ENCODE measurements around the gene PJA2.
"Not testable (repeated sequence)": the region's sequence is repeated elsewhere in the genome, so short reads cannot be mapped to it uniquely, and the experiment has no call there.

DNA sequence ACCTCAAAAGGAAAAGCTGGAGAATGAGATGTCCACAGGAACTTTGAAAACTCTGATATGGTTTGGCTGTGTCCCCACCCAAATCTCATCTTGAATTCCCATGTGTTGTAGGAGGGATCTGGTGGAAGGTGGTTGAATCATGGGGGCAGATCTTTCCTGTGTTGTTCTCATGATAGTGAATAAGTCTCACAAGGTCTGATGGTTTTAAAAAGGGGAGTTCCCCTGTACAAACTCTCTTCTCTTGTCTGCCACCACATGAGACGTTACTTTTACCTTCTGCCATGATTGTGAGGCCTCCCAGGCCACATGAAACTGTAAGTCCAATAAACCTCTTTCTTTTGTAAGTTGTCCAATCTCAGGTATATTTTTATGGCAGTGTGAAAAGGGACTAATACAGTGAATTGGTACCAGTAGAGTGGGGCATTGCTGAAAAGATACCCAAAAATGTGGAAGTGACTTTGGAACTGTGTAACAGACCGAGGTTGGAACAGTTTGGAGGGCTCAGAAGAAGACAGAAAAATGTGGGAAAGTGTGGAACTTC is 4.2 kb upstream of the PJA2 start:
- TF ChIP-seq, protein P1, sequence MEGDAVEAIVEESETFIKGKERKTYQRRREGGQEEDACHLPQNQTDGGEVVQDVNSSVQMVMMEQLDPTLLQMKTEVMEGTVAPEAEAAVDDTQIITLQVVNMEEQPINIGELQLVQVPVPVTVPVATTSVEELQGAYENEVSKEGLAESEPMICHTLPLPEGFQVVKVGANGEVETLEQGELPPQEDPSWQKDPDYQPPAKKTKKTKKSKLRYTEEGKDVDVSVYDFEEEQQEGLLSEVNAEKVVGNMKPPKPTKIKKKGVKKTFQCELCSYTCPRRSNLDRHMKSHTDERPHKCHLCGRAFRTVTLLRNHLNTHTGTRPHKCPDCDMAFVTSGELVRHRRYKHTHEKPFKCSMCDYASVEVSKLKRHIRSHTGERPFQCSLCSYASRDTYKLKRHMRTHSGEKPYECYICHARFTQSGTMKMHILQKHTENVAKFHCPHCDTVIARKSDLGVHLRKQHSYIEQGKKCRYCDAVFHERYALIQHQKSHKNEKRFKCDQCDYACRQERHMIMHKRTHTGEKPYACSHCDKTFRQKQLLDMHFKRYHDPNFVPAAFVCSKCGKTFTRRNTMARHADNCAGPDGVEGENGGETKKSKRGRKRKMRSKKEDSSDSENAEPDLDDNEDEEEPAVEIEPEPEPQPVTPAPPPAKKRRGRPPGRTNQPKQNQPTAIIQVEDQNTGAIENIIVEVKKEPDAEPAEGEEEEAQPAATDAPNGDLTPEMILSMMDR (IDR thresholded peaks at IDR 0.05 in 8 of 11, conservative IDR thresholded peaks at IDR 0.05 in 3 of 11) = not testable (repeated sequence)
- not testable (repeated sequence) for TF ChIP-seq POLR2A (IDR thresholded peaks at IDR 0.05)
